SK-N-SH (cell line): Measurements from ENCODE around the gene POLG2. TPM values are rescaled to one million over a fixed set of nuclear protein-coding genes. Genes with fewer than 3 reads are reported as not detected.

Source experiments
- CTCF ChIA-PET: fragments of 300-600, 350-600 bp; formaldehyde crosslinking; extraction: SDS; loops from one replicate; lab custom pipeline; 2021; lab: Yijun Ruan, JAX
- POLR2A ChIA-PET: fragments of 350-600 bp; sonication (Branson Sonifier 250); formaldehyde crosslinking; extraction: SDS; loops from one replicate; lab custom pipeline; 2020; ENCODE audit warnings: antibody characterized with exemption, inconsistent platforms; lab: Yijun Ruan, JAX
- DNase-seq: peaks from one replicate; pipeline ENCODE4 v3.0.0; 2012
- H2AFZ ChIP-seq: fragments of 200-600 bp; sonication (generic); 2 replicates; pipeline ENCODE4 v1.8.1; 2016; ENCODE audit warnings: antibody characterized with exemption, mild to moderate bottlenecking, low read depth
- H3F3A ChIP-seq: fragments of 200-600 bp; sonication (generic); replicated peaks from 2 replicates; pipeline ENCODE3; 2016; ENCODE audit warnings: antibody characterized with exemption, mild to moderate bottlenecking; ENCODE audit not compliant: insufficient read depth
- H3K27ac ChIP-seq, 2 experiments: fragments of 200-500 bp in 1 of 2; fragments of 200-600 bp in 1 of 2; sonication (Bioruptor generic) in 1 of 2; sonication (generic), shearing (Covaris generic) in 1 of 2; 2 replicates each; pipeline versions ENCODE4 v1.5.1 to v1.6.1; 2014 to 2016; ENCODE audit warnings: low read depth in 2 of 2, inconsistent platforms in 1 of 2, low read length in 1 of 2, mild to moderate bottlenecking in 1 of 2, mixed read lengths in 1 of 2
- H3K27me3 ChIP-seq: fragments of 200-600 bp; sonication (generic), shearing (Covaris generic); 2 replicates; pipeline ENCODE4 v1.6.1; 2016; ENCODE audit warnings: mixed run types; ENCODE audit not compliant: insufficient read depth
- H3K36me3 ChIP-seq, 2 experiments: fragments of 200-500 bp in 1 of 2; fragments of 200-600 bp in 1 of 2; sonication (Bioruptor generic) in 1 of 2; sonication (generic) in 1 of 2; replicated peaks in 1 of 2; 2 replicates each; pipeline versions ENCODE3 to v1.5.1; 2014 to 2016; ENCODE audit warnings: low read length in 1 of 2, mild to moderate bottlenecking in 1 of 2; ENCODE audit not compliant: insufficient read depth in 2 of 2, control insufficient read depth in 1 of 2
- H3K4me1 ChIP-seq, 2 experiments: fragments of 200-500 bp in 1 of 2; fragments of 200-600 bp in 1 of 2; sonication (Bioruptor generic) in 1 of 2; sonication (generic), shearing (Covaris generic) in 1 of 2; 2 replicates each; pipeline versions ENCODE4 v1.5.1 to v1.6.1; 2014 to 2016; ENCODE audit warnings: low read depth in 1 of 2, low read length in 1 of 2, mixed run types in 1 of 2; ENCODE audit not compliant: insufficient read depth in 2 of 2, control insufficient read depth in 1 of 2
- H3K4me2 ChIP-seq: fragments of 200-600 bp; sonication (generic), shearing (Covaris generic); 2 replicates; pipeline ENCODE4 v1.6.1; 2017; ENCODE audit warnings: mixed run types
- H3K4me3 ChIP-seq, 2 experiments: fragments of 200-500 bp in 1 of 2; fragments of 200-600 bp in 1 of 2; sonication (Bioruptor generic) in 1 of 2; sonication (generic), shearing (Covaris generic) in 1 of 2; 2 replicates each; pipeline versions ENCODE4 v1.5.1 to v1.8.1; 2014 to 2016; ENCODE audit warnings: low read depth in 2 of 2, inconsistent platforms in 1 of 2, low read length in 1 of 2, mild to moderate bottlenecking in 1 of 2, mixed read lengths in 1 of 2, moderate library complexity in 1 of 2
- H3K79me2 ChIP-seq: fragments of 200-600 bp; sonication (generic); 2 replicates; pipeline ENCODE4 v1.8.1; 2017; ENCODE audit warnings: mild to moderate bottlenecking; ENCODE audit not compliant: insufficient read depth
- H3K9ac ChIP-seq: fragments of 200-600 bp; sonication (generic); 2 replicates; pipeline ENCODE4 v1.6.1; 2017; ENCODE audit warnings: mixed run types
- H3K9me2 ChIP-seq: fragments of 200-600 bp; sonication (generic); 2 replicates; pipeline ENCODE4 v1.6.1; 2017; ENCODE audit warnings: mixed run types
- H3K9me3 ChIP-seq: fragments of 200-600 bp; sonication (generic); 2 replicates; pipeline ENCODE4 v1.6.1; 2017; ENCODE audit warnings: mixed run types, mild to moderate bottlenecking, moderate library complexity
- H4K20me1 ChIP-seq: fragments of 200-600 bp; sonication (generic); 2 replicates; pipeline ENCODE4 v1.6.1; 2017; ENCODE audit warnings: mild to moderate bottlenecking, mixed run types; ENCODE audit not compliant: insufficient read depth
- ELF1 ChIP-seq: IDR thresholded peaks from 2 replicates; pipeline ENCODE4 v1.4.0; 2012
- EZH2phosphoT487 ChIP-seq: fragments of 200-600 bp; sonication (generic); IDR thresholded peaks from 2 replicates; pipeline ENCODE4 v1.6.1; 2017; ENCODE audit warnings: low read depth, mixed run types, mild to moderate bottlenecking, antibody characterized with exemption, moderate library complexity, borderline replicate concordance
- FOSL2 ChIP-seq: IDR thresholded peaks from 2 replicates; pipeline ENCODE4 v1.4.0; 2012; ENCODE audit warnings: low read depth, mild to moderate bottlenecking, moderate library complexity, borderline replicate concordance
- FOXJ3 ChIP-seq: sonication (generic); formaldehyde crosslinking; IDR thresholded peaks from 2 replicates; pipeline ENCODE4 v1.5.1; 2020; ENCODE audit warnings: mild to moderate bottlenecking, missing genetic modification reagents
- FOXM1 ChIP-seq: IDR thresholded peaks from 2 replicates; pipeline ENCODE4 v1.4.0; 2012; ENCODE audit warnings: low read depth, mild to moderate bottlenecking
- NFIC ChIP-seq: IDR thresholded peaks from 2 replicates; pipeline ENCODE4 v1.4.0; 2012; ENCODE audit warnings: borderline replicate concordance
- POLR2AphosphoS5 ChIP-seq: IDR thresholded peaks from 2 replicates; pipeline ENCODE4 v1.6.1; 2012; ENCODE audit warnings: low read depth, low read length
- RAD21 ChIP-seq: IDR thresholded peaks from 2 replicates; pipeline ENCODE4 v1.6.1; 2012; ENCODE audit warnings: mild to moderate bottlenecking, low read length
- RCOR1 ChIP-seq: fragments of 150-350 bp; IDR thresholded peaks from 2 replicates; pipeline ENCODE4 v1.6.1; 2017; ENCODE audit warnings: antibody characterized with exemption, low read length
- RFX5 ChIP-seq: IDR thresholded peaks from 2 replicates; pipeline ENCODE4 v1.6.1; 2012; ENCODE audit warnings: mild to moderate bottlenecking, improper control_type of control experiment, low read length
- SMC3 ChIP-seq: IDR thresholded peaks from 2 replicates; pipeline ENCODE4 v1.6.1; 2012; ENCODE audit warnings: low read depth, low read length, improper control_type of control experiment
- YY1 ChIP-seq: IDR thresholded peaks from 2 replicates; pipeline ENCODE4 v1.4.0; 2012; ENCODE audit warnings: low read depth, mild to moderate bottlenecking
- WGBS: methylation state at CpG from one replicate; pipeline ENCODE4 v1.1.6; 2017; ENCODE audit warnings: low lambda C conversion rate; 5-methylcytosine and 5-hydroxymethylcytosine counted together
- polyA plus RNA-seq, 3 experiments: library from polyadenylated mRNA; depleted of rRNA; stranded (reverse); fragments of >200 nt; gene quantifications; 2 replicates each; pipeline ENCODE4 v1.2.3, GENCODE V29; 2012
- TF ChIP-seq, protein P1 (sequence below): fragments of 150-350 bp; IDR thresholded peaks from 2 replicates; pipeline ENCODE4 v1.6.1; 2017; ENCODE audit warnings: antibody characterized with exemption, low read length, low read depth, borderline replicate concordance
- TF ChIP-seq, protein P2 (sequence below): IDR thresholded peaks from 2 replicates; pipeline ENCODE4 v1.4.0; 2012; ENCODE audit warnings: low read depth

Gene POLG2
- polyA plus RNA-seq, 1 of the 3 experiments (the other 2 are of a cell fraction), result 18.0 TPM

DNA sequence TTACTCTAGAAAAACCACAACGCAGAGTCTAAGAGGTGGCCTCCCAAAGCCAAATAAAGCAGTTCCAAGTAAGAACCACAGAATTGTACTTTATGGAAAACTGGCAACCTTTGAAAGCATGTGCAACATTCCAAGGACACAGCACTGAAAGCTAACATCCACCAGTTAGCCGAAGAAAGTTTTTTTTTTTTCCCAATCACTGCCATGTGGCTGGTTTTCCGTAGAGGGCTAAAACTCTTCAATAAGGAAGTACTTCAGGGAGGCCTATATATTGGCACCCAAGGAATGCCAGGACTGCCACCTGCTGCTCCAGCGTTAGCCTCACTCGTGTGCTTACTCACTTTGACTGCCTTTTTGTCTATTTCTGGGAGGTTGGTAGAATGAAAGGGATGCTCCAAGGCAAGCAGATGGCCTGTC, 35.1 kb upstream of the POLG2 start:
- Histone ChIP-seq H2AFZ (no peak overlapping the region), H3K9me3 (no peaks in the 10 kb centered on the region), H3K27me3 (no peaks in the 10 kb centered on the region), H4K20me1 (no peaks in the 10 kb centered on the region), H3K79me2 (no peaks in the 10 kb centered on the region), H3K36me3 (peaks cover 91 to 98% of the 10 kb centered on the region in 2 experiments), H3F3A (peaks cover 93% of the 10 kb centered on the region), H3K4me2 (no peak overlapping the region), H3K4me3 (no peak overlapping the region), H3K4me1 (no peaks in the 10 kb centered on the region), H3K27ac (peak overlapping the region in 1 of 2 experiments; percentile 17; a peak in 1 of 4 replicates), H3K9me2 (no peaks in the 10 kb centered on the region), H3K9ac (no peak overlapping the region)
- TF ChIP-seq SMC3 (no peak), RFX5 (no peak), FOXM1 (no peak), POLR2AphosphoS5 (no peak; the same call in 1 of the 2 replicates), FOXJ3 (no peak), NFIC (no peak), YY1 (no peak), ELF1 (no peak), EZH2phosphoT487 (no peak), RCOR1 (no peak), RAD21 (no peak), FOSL2 (no peak)
- TF ChIP-seq, protein P1, sequence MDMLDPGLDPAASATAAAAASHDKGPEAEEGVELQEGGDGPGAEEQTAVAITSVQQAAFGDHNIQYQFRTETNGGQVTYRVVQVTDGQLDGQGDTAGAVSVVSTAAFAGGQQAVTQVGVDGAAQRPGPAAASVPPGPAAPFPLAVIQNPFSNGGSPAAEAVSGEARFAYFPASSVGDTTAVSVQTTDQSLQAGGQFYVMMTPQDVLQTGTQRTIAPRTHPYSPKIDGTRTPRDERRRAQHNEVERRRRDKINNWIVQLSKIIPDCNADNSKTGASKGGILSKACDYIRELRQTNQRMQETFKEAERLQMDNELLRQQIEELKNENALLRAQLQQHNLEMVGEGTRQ, result no peak
- TF ChIP-seq, protein P2, sequence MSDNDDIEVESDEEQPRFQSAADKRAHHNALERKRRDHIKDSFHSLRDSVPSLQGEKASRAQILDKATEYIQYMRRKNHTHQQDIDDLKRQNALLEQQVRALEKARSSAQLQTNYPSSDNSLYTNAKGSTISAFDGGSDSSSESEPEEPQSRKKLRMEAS, result no peak
- POLR2A ChIA-PET, result no interaction called here
- CTCF ChIA-PET, result interaction anchor here (1.0 to 2.7 kb wide), 4 partner anchors 12 to 113 kb away, joined by 3 to 13 read pairs (median 5); partner anchors contain the start of gene CEP95
- DNase-seq, result no peak
- WGBS, result 90% methylated on average over 5 of the region's 5 CpGs

DNA sequence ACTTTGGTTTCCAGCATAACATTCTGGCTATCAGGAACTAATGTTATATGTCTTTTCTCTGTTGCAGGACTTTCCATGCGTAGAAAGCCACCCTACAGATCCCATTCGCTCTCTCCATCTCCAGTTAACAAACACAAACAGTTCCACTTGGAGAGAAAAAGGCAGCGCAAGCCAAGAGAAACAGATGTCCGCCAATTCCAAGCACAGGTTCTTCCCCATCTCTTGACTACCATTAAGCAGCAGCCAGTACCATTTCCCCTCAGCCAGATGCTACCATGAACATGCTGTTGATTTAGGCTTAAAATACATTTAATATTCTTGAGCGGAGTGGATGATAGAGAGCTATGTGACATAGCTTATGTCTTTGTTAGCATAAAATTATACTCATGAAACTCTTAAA, 32.4 kb upstream of the POLG2 start:
- CTCF ChIA-PET, result interaction anchor here (0.9 to 1.7 kb wide), 4 partner anchors 10 to 49 kb away, joined by 3 to 6 read pairs (median 4); no protein-coding TSS in a partner anchor
- H3K9me3 ChIP-seq, result no peaks in the 10 kb centered on the region
- H3K36me3 ChIP-seq, result peaks cover 88 to 96% of the 10 kb centered on the region in 2 experiments
- H3K27me3 ChIP-seq, result no peaks in the 10 kb centered on the region
- H3K27ac ChIP-seq, result no peak overlapping the region
- H2AFZ ChIP-seq, result no peak overlapping the region
- H3K79me2 ChIP-seq, result no peaks in the 10 kb centered on the region
- DNase-seq, result no peak
- no peak overlapping the region for H3K4me2 ChIP-seq
- TF ChIP-seq POLR2AphosphoS5, result 0 out of 2 replicates have a peak, but pooled peaks have one; percentile 36
- TF ChIP-seq NFIC, result no peak
- TF ChIP-seq, all 33 proteins: peak for 1
- no peak overlapping the region for H3K4me3 ChIP-seq
- H3K9ac ChIP-seq, result no peak overlapping the region
- H4K20me1 ChIP-seq, result no peaks in the 10 kb centered on the region
- H3K4me1 ChIP-seq, result no peaks in the 10 kb centered on the region
- H3K9me2 ChIP-seq, result no peaks in the 10 kb centered on the region
- POLR2A ChIA-PET, result interaction anchor here (2.2 kb wide), 1 partner anchor 23 kb away, joined by 7 read pairs; the partner anchor contains the start of genes CEP95 and DDX5
- peaks cover 83% of the 10 kb centered on the region for H3F3A ChIP-seq
- WGBS, result 98% methylated on average over 5 of the region's 5 CpGs
